SK-N-SH (cell line): Measurements from ENCODE around the gene SNRNP35. TPM values are rescaled to one million over a fixed set of nuclear protein-coding genes. Genes with fewer than 3 reads are reported as not detected.

Source experiments
- CTCF ChIA-PET: fragments of 300-600, 350-600 bp; formaldehyde crosslinking; extraction: SDS; loops from one replicate; lab custom pipeline; 2021; lab: Yijun Ruan, JAX
- POLR2A ChIA-PET: fragments of 350-600 bp; sonication (Branson Sonifier 250); formaldehyde crosslinking; extraction: SDS; loops from one replicate; lab custom pipeline; 2020; ENCODE audit warnings: antibody characterized with exemption, inconsistent platforms; lab: Yijun Ruan, JAX
- DNase-seq: peaks from one replicate; pipeline ENCODE4 v3.0.0; 2012
- H2AFZ ChIP-seq: fragments of 200-600 bp; sonication (generic); 2 replicates; pipeline ENCODE4 v1.8.1; 2016; ENCODE audit warnings: antibody characterized with exemption, mild to moderate bottlenecking, low read depth
- H3F3A ChIP-seq: fragments of 200-600 bp; sonication (generic); replicated peaks from 2 replicates; pipeline ENCODE3; 2016; ENCODE audit warnings: antibody characterized with exemption, mild to moderate bottlenecking; ENCODE audit not compliant: insufficient read depth
- H3K27ac ChIP-seq, 2 experiments: fragments of 200-500 bp in 1 of 2; fragments of 200-600 bp in 1 of 2; sonication (Bioruptor generic) in 1 of 2; sonication (generic), shearing (Covaris generic) in 1 of 2; 2 replicates each; pipeline versions ENCODE4 v1.5.1 to v1.6.1; 2014 to 2016; ENCODE audit warnings: low read depth in 2 of 2, inconsistent platforms in 1 of 2, low read length in 1 of 2, mild to moderate bottlenecking in 1 of 2, mixed read lengths in 1 of 2
- H3K27me3 ChIP-seq: fragments of 200-600 bp; sonication (generic), shearing (Covaris generic); 2 replicates; pipeline ENCODE4 v1.6.1; 2016; ENCODE audit warnings: mixed run types; ENCODE audit not compliant: insufficient read depth
- H3K36me3 ChIP-seq, 2 experiments: fragments of 200-500 bp in 1 of 2; fragments of 200-600 bp in 1 of 2; sonication (Bioruptor generic) in 1 of 2; sonication (generic) in 1 of 2; replicated peaks in 1 of 2; 2 replicates each; pipeline versions ENCODE3 to v1.5.1; 2014 to 2016; ENCODE audit warnings: low read length in 1 of 2, mild to moderate bottlenecking in 1 of 2; ENCODE audit not compliant: insufficient read depth in 2 of 2, control insufficient read depth in 1 of 2
- H3K4me1 ChIP-seq, 2 experiments: fragments of 200-500 bp in 1 of 2; fragments of 200-600 bp in 1 of 2; sonication (Bioruptor generic) in 1 of 2; sonication (generic), shearing (Covaris generic) in 1 of 2; 2 replicates each; pipeline versions ENCODE4 v1.5.1 to v1.6.1; 2014 to 2016; ENCODE audit warnings: low read depth in 1 of 2, low read length in 1 of 2, mixed run types in 1 of 2; ENCODE audit not compliant: insufficient read depth in 2 of 2, control insufficient read depth in 1 of 2
- H3K4me2 ChIP-seq: fragments of 200-600 bp; sonication (generic), shearing (Covaris generic); 2 replicates; pipeline ENCODE4 v1.6.1; 2017; ENCODE audit warnings: mixed run types
- H3K4me3 ChIP-seq, 2 experiments: fragments of 200-500 bp in 1 of 2; fragments of 200-600 bp in 1 of 2; sonication (Bioruptor generic) in 1 of 2; sonication (generic), shearing (Covaris generic) in 1 of 2; 2 replicates each; pipeline versions ENCODE4 v1.5.1 to v1.8.1; 2014 to 2016; ENCODE audit warnings: low read depth in 2 of 2, inconsistent platforms in 1 of 2, low read length in 1 of 2, mild to moderate bottlenecking in 1 of 2, mixed read lengths in 1 of 2, moderate library complexity in 1 of 2
- H3K79me2 ChIP-seq: fragments of 200-600 bp; sonication (generic); 2 replicates; pipeline ENCODE4 v1.8.1; 2017; ENCODE audit warnings: mild to moderate bottlenecking; ENCODE audit not compliant: insufficient read depth
- H3K9ac ChIP-seq: fragments of 200-600 bp; sonication (generic); 2 replicates; pipeline ENCODE4 v1.6.1; 2017; ENCODE audit warnings: mixed run types
- H3K9me2 ChIP-seq: fragments of 200-600 bp; sonication (generic); 2 replicates; pipeline ENCODE4 v1.6.1; 2017; ENCODE audit warnings: mixed run types
- H3K9me3 ChIP-seq: fragments of 200-600 bp; sonication (generic); 2 replicates; pipeline ENCODE4 v1.6.1; 2017; ENCODE audit warnings: mixed run types, mild to moderate bottlenecking, moderate library complexity
- H4K20me1 ChIP-seq: fragments of 200-600 bp; sonication (generic); 2 replicates; pipeline ENCODE4 v1.6.1; 2017; ENCODE audit warnings: mild to moderate bottlenecking, mixed run types; ENCODE audit not compliant: insufficient read depth
- CHD2 ChIP-seq: fragments of 150-350 bp; IDR thresholded peaks from 2 replicates; pipeline ENCODE4 v1.6.1; 2018; ENCODE audit warnings: low read length; ENCODE audit not compliant: partially characterized antibody
- CTCF ChIP-seq: fragments of 200-600 bp; sonication (generic); IDR thresholded peaks from 2 replicates; pipeline ENCODE4 v1.6.1; 2017; ENCODE audit warnings: antibody characterized with exemption, mild to moderate bottlenecking, moderate library complexity
- MAX ChIP-seq: IDR thresholded peaks from 2 replicates; pipeline ENCODE4 v1.4.0; 2012; ENCODE audit warnings: low read depth
- MEF2A ChIP-seq: IDR thresholded peaks from 2 replicates; pipeline ENCODE4 v1.4.0; 2012; ENCODE audit warnings: low read depth, borderline replicate concordance
- MXI1 ChIP-seq: IDR thresholded peaks from 2 replicates; pipeline ENCODE4 v1.6.1; 2012; ENCODE audit warnings: mild to moderate bottlenecking, low read depth, low read length, improper control_type of control experiment
- NRF1 ChIP-seq: IDR thresholded peaks from 2 replicates; pipeline ENCODE4 v1.6.1; 2012; ENCODE audit warnings: low read depth, mild to moderate bottlenecking, low read length
- REST ChIP-seq: IDR thresholded peaks from 2 replicates; pipeline ENCODE4 v1.6.1; 2012; ENCODE audit warnings: mild to moderate bottlenecking, low read depth, low read length, moderate library complexity
- SIN3A ChIP-seq: IDR thresholded peaks from 2 replicates; pipeline ENCODE4 v1.6.1; 2012; ENCODE audit warnings: low read depth, mild to moderate bottlenecking, low read length, moderate library complexity, borderline replicate concordance
- SMC3 ChIP-seq: IDR thresholded peaks from 2 replicates; pipeline ENCODE4 v1.6.1; 2012; ENCODE audit warnings: low read depth, low read length, improper control_type of control experiment
- USF1 ChIP-seq: IDR thresholded peaks from 2 replicates; pipeline ENCODE4 v1.4.0; 2012; ENCODE audit warnings: low read depth, borderline replicate concordance
- USF2 ChIP-seq: fragments of 150-350 bp; IDR thresholded peaks from 2 replicates; pipeline ENCODE4 v1.6.1; 2017; ENCODE audit warnings: antibody characterized with exemption, low read length, low read depth, borderline replicate concordance
- WGBS: methylation state at CpG from one replicate; pipeline ENCODE4 v1.1.6; 2017; ENCODE audit warnings: low lambda C conversion rate; 5-methylcytosine and 5-hydroxymethylcytosine counted together
- polyA plus RNA-seq, 3 experiments: library from polyadenylated mRNA; depleted of rRNA; stranded (reverse); fragments of >200 nt; gene quantifications; 2 replicates each; pipeline ENCODE4 v1.2.3, GENCODE V29; 2012

Gene SNRNP35
- polyA plus RNA-seq, 1 of the 3 experiments (the other 2 are of a cell fraction): 13.1 TPM

- ChIA-PET CTCF (no interaction called here), POLR2A (no interaction called here)
- H4K20me1 ChIP-seq: no peaks in the 10 kb centered on the region
- WGBS: 88% methylated on average over 6 of the region's 6 CpGs
- no peaks in the 10 kb centered on the region for H3K27me3 ChIP-seq
- H2AFZ ChIP-seq: no peak overlapping the region
- no peak for TF ChIP-seq NRF1
- TF ChIP-seq REST: no peak
- TF ChIP-seq CTCF: no peak
- TF ChIP-seq MAX: no peak
- TF ChIP-seq USF1: no peak
- no peak for TF ChIP-seq SIN3A
- no peak for TF ChIP-seq MEF2A
- no peak for TF ChIP-seq CHD2
- no peak for TF ChIP-seq SMC3
- H3K9me2 ChIP-seq: no peaks in the 10 kb centered on the region
- peaks cover 0 to 7% of the 10 kb centered on the region in 2 experiments for H3K36me3 ChIP-seq
- no peaks in the 10 kb centered on the region for H3K4me1 ChIP-seq
- H3K9ac ChIP-seq: no peak overlapping the region
- no peak overlapping the region for H3K27ac ChIP-seq
- no peaks in the 10 kb centered on the region for H3K9me3 ChIP-seq
- H3K79me2 ChIP-seq: no peaks in the 10 kb centered on the region
- H3K4me3 ChIP-seq: no peak overlapping the region
- H3K4me2 ChIP-seq: no peak overlapping the region
- no peaks in the 10 kb centered on the region for H3F3A ChIP-seq
- DNase-seq: no peak
Observed at GRCh38 chr12:123487428-123487827, 29.5 kb downstream of the SNRNP35 start.

- H3K9ac ChIP-seq: no peak overlapping the region
- H3K27me3 ChIP-seq: no peaks in the 10 kb centered on the region
- no peaks in the 10 kb centered on the region for H3K79me2 ChIP-seq
- H3F3A ChIP-seq: no peaks in the 10 kb centered on the region
- H3K4me1 ChIP-seq: no peaks in the 10 kb centered on the region
- H3K27ac ChIP-seq: no peak overlapping the region
- no peak overlapping the region for H2AFZ ChIP-seq
- no peaks in the 10 kb centered on the region for H4K20me1 ChIP-seq
- TF ChIP-seq USF2 (no peak), MXI1 (no peak)
- TF ChIP-seq, all 33 proteins: peak for 0
- Histone ChIP-seq H3K9me2 (no peaks in the 10 kb centered on the region), H3K4me2 (no peak overlapping the region), H3K4me3 (no peak overlapping the region), H3K9me3 (no peaks in the 10 kb centered on the region), H3K36me3 (peaks cover 0 to 7% of the 10 kb centered on the region in 2 experiments)
- DNase-seq: no peak
- CTCF ChIA-PET: no interaction called here
- WGBS: 96% methylated on average over 18 of the region's 20 CpGs
- POLR2A ChIA-PET: no interaction called here
Observed at GRCh38 chr12:123488539-123489230, 30.7 kb downstream of the SNRNP35 start.
